Ishikawa (cell line): ENCODE measurements around the gene TRPM5.

ENCODE experiments used
- CEBPB ChIP-seq: IDR thresholded peaks from 2 replicates; pipeline ENCODE4 v1.6.1; 2012
- CREB1 ChIP-seq: IDR thresholded peaks from 2 replicates; pipeline ENCODE4 v1.6.1; 2012; ENCODE audit warnings: low read depth
- EGR1 ChIP-seq: IDR thresholded peaks from 2 replicates; pipeline ENCODE4 v1.6.1; 2012
- EP300 ChIP-seq: IDR thresholded peaks from 2 replicates; pipeline ENCODE4 v1.6.1; 2012; ENCODE audit warnings: borderline replicate concordance
- FOXM1 ChIP-seq: IDR thresholded peaks from 2 replicates; pipeline ENCODE4 v1.6.1; 2012; ENCODE audit warnings: low read depth, borderline replicate concordance
- MAX ChIP-seq: IDR thresholded peaks from 2 replicates; pipeline ENCODE4 v1.6.1; 2012
- RAD21 ChIP-seq: IDR thresholded peaks from 2 replicates; pipeline ENCODE4 v1.6.1; 2012; ENCODE audit warnings: low read depth
- TAF1 ChIP-seq: IDR thresholded peaks from 2 replicates; pipeline ENCODE4 v1.6.1; 2012; ENCODE audit warnings: low read depth, mild to moderate bottlenecking
- TCF12 ChIP-seq: IDR thresholded peaks from 2 replicates; pipeline ENCODE4 v1.6.1; 2012; ENCODE audit warnings: low read depth
- TF ChIP-seq, protein P1 (sequence below): IDR thresholded peaks from 2 replicates; pipeline ENCODE4 v1.6.1; 2012; ENCODE audit warnings: low read depth, mild to moderate bottlenecking

- TF ChIP-seq MAX (no peak), EGR1 (no peak), CREB1 (no peak), TAF1 (no peak), RAD21 (no peak), CEBPB (no peak), TCF12 (no peak), FOXM1 (no peak), EP300 (no peak)
- TF ChIP-seq, protein P1, sequence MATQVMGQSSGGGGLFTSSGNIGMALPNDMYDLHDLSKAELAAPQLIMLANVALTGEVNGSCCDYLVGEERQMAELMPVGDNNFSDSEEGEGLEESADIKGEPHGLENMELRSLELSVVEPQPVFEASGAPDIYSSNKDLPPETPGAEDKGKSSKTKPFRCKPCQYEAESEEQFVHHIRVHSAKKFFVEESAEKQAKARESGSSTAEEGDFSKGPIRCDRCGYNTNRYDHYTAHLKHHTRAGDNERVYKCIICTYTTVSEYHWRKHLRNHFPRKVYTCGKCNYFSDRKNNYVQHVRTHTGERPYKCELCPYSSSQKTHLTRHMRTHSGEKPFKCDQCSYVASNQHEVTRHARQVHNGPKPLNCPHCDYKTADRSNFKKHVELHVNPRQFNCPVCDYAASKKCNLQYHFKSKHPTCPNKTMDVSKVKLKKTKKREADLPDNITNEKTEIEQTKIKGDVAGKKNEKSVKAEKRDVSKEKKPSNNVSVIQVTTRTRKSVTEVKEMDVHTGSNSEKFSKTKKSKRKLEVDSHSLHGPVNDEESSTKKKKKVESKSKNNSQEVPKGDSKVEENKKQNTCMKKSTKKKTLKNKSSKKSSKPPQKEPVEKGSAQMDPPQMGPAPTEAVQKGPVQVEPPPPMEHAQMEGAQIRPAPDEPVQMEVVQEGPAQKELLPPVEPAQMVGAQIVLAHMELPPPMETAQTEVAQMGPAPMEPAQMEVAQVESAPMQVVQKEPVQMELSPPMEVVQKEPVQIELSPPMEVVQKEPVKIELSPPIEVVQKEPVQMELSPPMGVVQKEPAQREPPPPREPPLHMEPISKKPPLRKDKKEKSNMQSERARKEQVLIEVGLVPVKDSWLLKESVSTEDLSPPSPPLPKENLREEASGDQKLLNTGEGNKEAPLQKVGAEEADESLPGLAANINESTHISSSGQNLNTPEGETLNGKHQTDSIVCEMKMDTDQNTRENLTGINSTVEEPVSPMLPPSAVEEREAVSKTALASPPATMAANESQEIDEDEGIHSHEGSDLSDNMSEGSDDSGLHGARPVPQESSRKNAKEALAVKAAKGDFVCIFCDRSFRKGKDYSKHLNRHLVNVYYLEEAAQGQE, result no peak
Observed at GRCh38 chr11:2395211-2395730, 49.0 kb downstream of the TRPM5 start.
